HAP-1 (cell line): ENCODE measurements around the gene ZMIZ1.

Source experiments
- DNase-seq, 2 experiments: peaks; one replicate each; pipeline ENCODE4 v3.0.0-alpha.2; 2016 to 2020; ENCODE audit warnings: low spot score in 2 of 2
- H3K27me3 ChIP-seq: fragments of 250-450 bp; sonication (Bioruptor Pico); 2 replicates; pipeline ENCODE4 v1.5.1; 2020; ENCODE audit warnings: low read depth, mild to moderate bottlenecking, moderate library complexity
- H3K36me3 ChIP-seq: fragments of 250-450 bp; sonication (Bioruptor Pico); replicated peaks from 2 replicates; pipeline ENCODE4 v1.5.1; 2020; ENCODE audit warnings: mild to moderate bottlenecking
- H3K4me1 ChIP-seq: fragments of 250-450 bp; sonication (Bioruptor Pico); 2 replicates; pipeline ENCODE4 v1.5.1; 2020; ENCODE audit warnings: mild to moderate bottlenecking
- H3K4me3 ChIP-seq: fragments of 250-450 bp; sonication (Bioruptor Pico); 2 replicates; pipeline ENCODE4 v1.5.1; 2020; ENCODE audit warnings: mild to moderate bottlenecking, moderate library complexity
- H3K9me3 ChIP-seq: fragments of 250-450 bp; sonication (Bioruptor Pico); 2 replicates; pipeline ENCODE4 v1.5.1; 2020; ENCODE audit warnings: mild to moderate bottlenecking, moderate library complexity
- in situ Hi-C: fragments of 300-500 bp; cut with MboI; formaldehyde crosslinking; loops from 3 replicates; pipeline ENCODE4 v1.14.3; 2020; ENCODE audit warnings: low sequenced_read_pairs, inconsistent platforms, mixed read lengths

ZMIZ1 gene

DNA sequence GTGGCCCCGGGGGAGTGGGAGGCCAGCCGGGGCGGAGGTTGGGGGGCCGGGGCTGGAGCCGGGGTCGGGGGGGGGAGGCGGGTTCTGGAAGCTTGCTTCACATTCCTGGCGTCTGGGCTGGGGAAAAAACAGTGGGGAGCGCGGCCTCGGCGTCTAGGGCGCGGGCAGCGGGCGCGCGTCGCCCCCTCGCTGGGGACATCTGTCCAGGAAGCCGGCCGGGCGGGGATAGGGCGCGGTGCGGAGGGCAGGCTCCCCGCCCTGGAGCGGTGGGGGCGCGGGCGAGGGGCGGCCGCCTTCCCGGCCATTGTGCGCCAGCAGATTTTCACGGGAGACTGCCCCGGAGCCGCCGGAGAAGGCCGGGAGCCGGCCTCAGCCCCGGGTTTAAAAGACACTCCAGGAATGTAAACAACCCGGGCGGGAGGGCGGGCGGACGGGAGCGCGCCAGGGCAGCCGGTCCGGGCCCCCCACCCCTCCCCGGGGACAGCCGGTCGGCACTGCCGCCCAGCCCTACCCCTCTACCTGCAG, 1.4 kb downstream of the ZMIZ1 start:
- H3K27me3 ChIP-seq: no peaks in the 10 kb centered on the region
- H3K9me3 ChIP-seq: no peaks in the 10 kb centered on the region
- H3K36me3 ChIP-seq: no peaks in the 10 kb centered on the region
- DNase-seq: peak in 1 of 2 experiments; percentile 37
- H3K4me1 ChIP-seq: peaks cover 21% of the 10 kb centered on the region
- peak overlapping the region; percentile 66 for H3K4me3 ChIP-seq
- in situ Hi-C loops: no loop called here

DNA sequence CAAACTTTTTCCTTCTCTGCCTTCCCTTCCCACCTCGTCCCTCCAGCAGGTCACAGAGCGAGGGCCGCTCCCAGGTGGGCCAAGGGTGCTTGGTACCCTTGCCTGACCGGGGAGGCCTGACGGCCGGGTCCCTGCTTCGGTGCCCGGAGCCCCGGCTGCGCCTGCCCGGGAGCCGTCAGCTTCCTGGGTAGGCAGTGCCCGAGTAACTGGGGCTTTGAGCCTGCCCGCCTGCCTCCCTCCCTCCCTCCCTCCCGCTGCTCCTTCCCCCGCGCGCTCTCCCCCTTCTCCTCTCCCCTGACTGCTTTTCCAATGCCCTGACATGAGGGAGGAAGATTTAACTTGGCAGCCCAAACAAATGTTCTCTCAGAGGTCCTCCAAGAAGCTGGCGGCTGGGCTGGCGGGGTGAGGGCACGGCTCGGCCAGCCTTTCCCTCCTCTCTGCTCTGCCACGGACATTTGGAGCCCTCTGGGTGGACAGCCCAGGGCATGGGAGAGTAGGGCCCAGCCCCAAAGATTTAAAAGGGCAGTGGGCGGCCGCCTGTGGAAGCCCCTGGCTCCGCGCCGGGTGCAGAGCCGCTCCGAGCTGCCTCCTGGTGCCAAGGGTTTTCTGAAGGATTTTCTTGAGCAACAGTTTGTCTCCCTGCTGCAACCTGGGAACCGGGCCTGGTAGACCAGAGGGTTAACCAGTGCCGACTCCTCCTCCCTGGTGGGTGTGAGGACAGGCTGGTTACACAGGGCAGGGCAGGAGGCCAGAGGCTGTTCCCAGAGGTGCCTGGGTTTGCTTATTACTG, 2.0 kb downstream of the ZMIZ1 start:
- Histone ChIP-seq H3K4me1 (peaks cover 21% of the 10 kb centered on the region), H3K4me3 (peak overlapping the region; percentile 66), H3K9me3 (no peaks in the 10 kb centered on the region), H3K27me3 (no peaks in the 10 kb centered on the region), H3K36me3 (no peaks in the 10 kb centered on the region)
- in situ Hi-C loops: no loop called here
- DNase-seq: peak; percentile 54 to 77

GRCh38 chr10:79071396-79071923, 2.7 kb downstream of the ZMIZ1 start:
- in situ Hi-C loops: no loop called here
- Histone ChIP-seq H3K4me3 (peak overlapping the region; percentile 66), H3K4me1 (peaks cover 21% of the 10 kb centered on the region), H3K36me3 (no peaks in the 10 kb centered on the region), H3K9me3 (no peaks in the 10 kb centered on the region), H3K27me3 (no peaks in the 10 kb centered on the region)
- peak; percentile 41 to 58 for DNase-seq

GRCh38 chr10:79072041-79072441, 3.3 kb downstream of the ZMIZ1 start:
- no peaks in the 10 kb centered on the region for H3K36me3 ChIP-seq
- no peaks in the 10 kb centered on the region for H3K27me3 ChIP-seq
- H3K4me3 ChIP-seq: no peak overlapping the region
- in situ Hi-C loops: no loop called here
- H3K9me3 ChIP-seq: no peaks in the 10 kb centered on the region
- DNase-seq: peak in 1 of 2 experiments; percentile 26
- H3K4me1 ChIP-seq: peaks cover 18% of the 10 kb centered on the region

- H3K9me3 ChIP-seq: no peaks in the 10 kb centered on the region
- peaks cover 20% of the 10 kb centered on the region for H3K4me1 ChIP-seq
- H3K4me3 ChIP-seq: no peak overlapping the region
- no peaks in the 10 kb centered on the region for H3K27me3 ChIP-seq
- no peak for DNase-seq
- in situ Hi-C loops: no loop called here
- no peaks in the 10 kb centered on the region for H3K36me3 ChIP-seq
Measured at GRCh38 chr10:79072994-79073645, 4.4 kb downstream of the ZMIZ1 start.

DNA sequence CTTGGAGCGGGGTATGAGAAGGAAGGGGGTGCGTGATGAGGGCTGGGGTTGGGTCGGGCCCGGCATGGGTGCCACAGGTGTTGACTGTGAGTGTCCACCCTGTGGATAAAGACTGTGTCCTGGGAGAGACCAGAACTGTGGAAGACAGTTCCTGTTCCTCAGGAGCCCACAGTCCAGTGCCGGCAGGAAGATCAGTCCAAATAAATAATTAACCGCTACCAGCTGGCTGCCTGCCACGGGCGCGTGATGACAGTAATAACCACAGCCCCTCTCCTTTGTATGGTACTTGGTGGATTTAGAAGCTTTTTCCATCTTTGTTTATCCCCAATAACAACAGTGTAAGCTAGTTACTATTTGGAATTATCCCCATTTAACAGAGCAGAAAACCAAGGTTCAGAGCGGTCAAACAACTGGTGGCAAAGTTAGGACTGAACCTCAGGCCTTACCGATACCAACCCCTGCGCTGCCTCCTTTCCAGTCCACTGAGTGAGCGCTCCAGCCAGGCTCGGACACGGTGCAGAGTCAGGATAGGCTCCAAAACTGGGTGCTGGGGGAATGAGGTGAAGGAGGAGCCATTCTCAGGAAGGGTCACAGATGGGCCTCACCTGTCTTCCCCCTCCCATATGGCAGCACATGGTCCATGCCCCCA, 5.1 kb downstream of the ZMIZ1 start:
- H3K9me3 ChIP-seq: no peaks in the 10 kb centered on the region
- no peaks in the 10 kb centered on the region for H3K36me3 ChIP-seq
- in situ Hi-C loops: no loop called here
- H3K4me3 ChIP-seq: no peak overlapping the region
- peak in 1 of 2 experiments; percentile 36 for DNase-seq
- peaks cover 25% of the 10 kb centered on the region for H3K4me1 ChIP-seq
- no peaks in the 10 kb centered on the region for H3K27me3 ChIP-seq

DNA sequence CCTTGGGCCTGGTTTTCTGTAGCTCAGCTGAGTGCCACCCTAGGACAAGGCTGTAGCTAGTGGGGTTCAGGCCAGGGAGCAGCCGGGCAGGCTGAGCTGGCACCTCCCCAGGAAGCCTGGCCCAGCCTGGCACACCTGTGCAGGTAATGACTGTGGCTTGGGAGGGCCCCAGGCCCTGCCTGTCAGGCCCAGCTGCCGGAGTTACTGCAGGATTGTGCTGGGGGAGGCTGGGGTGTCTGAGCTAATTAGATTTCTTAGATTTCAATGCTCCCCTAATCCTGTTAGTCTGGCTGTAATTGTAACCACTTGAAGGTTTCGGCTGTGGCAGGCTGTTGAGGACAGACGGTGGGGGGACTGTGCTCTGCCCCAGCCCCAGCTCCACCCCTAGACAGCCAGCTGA, 6.0 kb downstream of the ZMIZ1 start:
- DNase-seq: no peak
- H3K4me3 ChIP-seq: no peak overlapping the region
- in situ Hi-C loops: loop anchor here (25.0 kb wide), 1 partner anchor 1037 kb away; the partner anchor contains the start of genes POLR3A and RPS24
- peaks cover 28% of the 10 kb centered on the region for H3K4me1 ChIP-seq
- H3K27me3 ChIP-seq: no peaks in the 10 kb centered on the region
- no peaks in the 10 kb centered on the region for H3K9me3 ChIP-seq
- no peaks in the 10 kb centered on the region for H3K36me3 ChIP-seq

DNA sequence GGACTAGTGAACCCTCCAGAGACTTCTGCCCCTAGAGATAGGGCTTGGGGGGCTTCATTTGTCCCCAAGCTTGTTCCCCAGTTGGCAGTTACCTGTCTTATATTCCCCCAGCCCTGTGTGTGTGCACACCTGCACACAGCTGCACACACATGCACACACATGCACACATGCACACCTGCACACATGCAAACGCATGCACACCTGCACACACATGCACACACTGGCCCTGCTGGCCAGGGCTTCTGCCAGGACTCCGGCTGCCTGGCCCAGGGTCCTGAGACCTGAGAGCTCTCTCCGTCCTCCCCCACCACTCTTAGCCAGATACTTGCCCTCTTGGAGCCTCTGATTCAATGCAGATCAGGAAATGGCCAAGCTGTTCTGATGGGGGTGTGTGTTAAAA, 6.7 kb downstream of the ZMIZ1 start:
- Histone ChIP-seq H3K27me3 (no peaks in the 10 kb centered on the region), H3K9me3 (no peaks in the 10 kb centered on the region), H3K36me3 (no peaks in the 10 kb centered on the region), H3K4me1 (peaks cover 28% of the 10 kb centered on the region), H3K4me3 (no peak overlapping the region)
- DNase-seq: no peak
- in situ Hi-C loops: loop anchor here (25.0 kb wide), 1 partner anchor 1038 kb away; the partner anchor contains the start of genes POLR3A and RPS24

DNA sequence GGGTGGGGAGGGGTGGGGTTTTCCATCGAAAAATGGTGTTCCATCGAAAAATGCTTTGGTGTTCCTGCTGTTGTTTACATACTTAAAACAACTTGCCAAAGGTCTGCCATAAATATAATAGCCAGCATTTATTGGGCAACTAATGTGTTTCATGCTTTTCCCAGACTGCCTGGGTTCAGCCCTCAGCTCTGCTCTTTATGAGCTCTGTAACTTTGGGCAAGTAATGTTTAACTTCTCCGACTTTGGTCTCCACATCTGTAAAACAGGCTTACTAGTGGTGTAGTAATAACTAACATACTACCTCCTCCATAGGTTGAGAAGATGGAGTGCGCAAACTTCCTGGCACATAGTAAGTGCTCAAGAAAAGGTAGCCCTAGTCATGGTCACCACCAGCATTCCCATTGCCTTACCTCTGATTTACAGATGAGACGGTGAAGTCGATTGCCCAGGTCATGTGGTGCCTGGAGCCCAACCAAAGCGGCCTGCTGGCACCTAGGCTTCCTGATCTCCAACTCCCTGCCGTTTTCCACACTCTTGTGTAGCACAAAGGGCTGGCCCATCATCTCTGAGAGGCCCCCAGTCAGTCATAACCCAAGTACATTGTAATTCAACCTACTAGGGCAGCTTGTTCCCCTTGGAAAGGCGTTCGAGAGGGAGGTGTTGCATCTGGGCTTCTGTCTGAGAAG, 8.9 kb downstream of the ZMIZ1 start:
- no peak for DNase-seq
- in situ Hi-C loops: loop anchor here (25.0 kb wide), 1 partner anchor 1040 kb away; the partner anchor contains the start of genes POLR3A and RPS24
- H3K36me3 ChIP-seq: no peaks in the 10 kb centered on the region
- H3K4me3 ChIP-seq: no peak overlapping the region
- no peaks in the 10 kb centered on the region for H3K9me3 ChIP-seq
- H3K4me1 ChIP-seq: peaks cover 10% of the 10 kb centered on the region
- no peaks in the 10 kb centered on the region for H3K27me3 ChIP-seq

- peak; percentile 33 to 46 for DNase-seq
- Histone ChIP-seq H3K36me3 (no peaks in the 10 kb centered on the region), H3K9me3 (no peaks in the 10 kb centered on the region), H3K4me1 (peaks cover 13% of the 10 kb centered on the region), H3K4me3 (no peak overlapping the region), H3K27me3 (no peaks in the 10 kb centered on the region)
- in situ Hi-C loops: loop anchor here (25.0 kb wide), 1 partner anchor 1041 kb away; the partner anchor contains the start of genes POLR3A and RPS24
Measured at GRCh38 chr10:79078367-79079053, 9.7 kb downstream of the ZMIZ1 start.

DNA sequence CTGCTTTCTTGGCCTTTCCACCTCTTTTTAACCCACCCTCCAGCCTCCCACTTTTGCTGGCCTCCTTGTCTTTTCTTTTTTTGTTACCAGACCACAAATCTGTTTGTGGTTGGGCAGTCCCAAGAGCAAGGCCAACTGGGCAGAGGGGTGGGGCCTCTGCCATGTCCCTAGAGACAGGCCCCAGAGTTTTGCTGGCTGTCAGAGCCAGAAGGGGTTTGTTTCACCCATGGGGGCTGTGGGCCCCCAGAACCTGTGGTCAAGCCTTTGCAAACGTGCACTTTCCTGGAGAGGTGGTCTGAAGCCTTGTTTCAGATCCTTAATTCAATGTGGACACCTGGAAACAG, 10.3 kb downstream of the ZMIZ1 start:
- no peaks in the 10 kb centered on the region for H3K36me3 ChIP-seq
- H3K4me3 ChIP-seq: no peak overlapping the region
- DNase-seq: peak in 1 of 2 experiments; percentile 22
- no peaks in the 10 kb centered on the region for H3K27me3 ChIP-seq
- no peaks in the 10 kb centered on the region for H3K9me3 ChIP-seq
- in situ Hi-C loops: loop anchor here (25.0 kb wide), 1 partner anchor 1042 kb away; the partner anchor contains the start of genes POLR3A and RPS24
- H3K4me1 ChIP-seq: peaks cover 18% of the 10 kb centered on the region

GRCh38 chr10:79079490-79080355, 11.0 kb downstream of the ZMIZ1 start:
- no peak for DNase-seq
- Histone ChIP-seq H3K9me3 (no peaks in the 10 kb centered on the region), H3K27me3 (no peaks in the 10 kb centered on the region), H3K4me3 (no peak overlapping the region), H3K36me3 (no peaks in the 10 kb centered on the region), H3K4me1 (peaks cover 19% of the 10 kb centered on the region)
- in situ Hi-C loops: loop anchor here (25.0 kb wide), 1 partner anchor 1042 kb away; the partner anchor contains the start of genes POLR3A and RPS24
